ENCODE results near the gene LMAN1. TPM values are rescaled to one million over a fixed set of nuclear protein-coding genes. Genes with fewer than 3 reads are reported as not detected.

Gene LMAN1
- total and polyA plus RNA-seq, 2 of the 13 experiments (the other 11 are each of a cell fraction or from before 2014, with no cell fraction given), result 127 to 131 TPM

DNA sequence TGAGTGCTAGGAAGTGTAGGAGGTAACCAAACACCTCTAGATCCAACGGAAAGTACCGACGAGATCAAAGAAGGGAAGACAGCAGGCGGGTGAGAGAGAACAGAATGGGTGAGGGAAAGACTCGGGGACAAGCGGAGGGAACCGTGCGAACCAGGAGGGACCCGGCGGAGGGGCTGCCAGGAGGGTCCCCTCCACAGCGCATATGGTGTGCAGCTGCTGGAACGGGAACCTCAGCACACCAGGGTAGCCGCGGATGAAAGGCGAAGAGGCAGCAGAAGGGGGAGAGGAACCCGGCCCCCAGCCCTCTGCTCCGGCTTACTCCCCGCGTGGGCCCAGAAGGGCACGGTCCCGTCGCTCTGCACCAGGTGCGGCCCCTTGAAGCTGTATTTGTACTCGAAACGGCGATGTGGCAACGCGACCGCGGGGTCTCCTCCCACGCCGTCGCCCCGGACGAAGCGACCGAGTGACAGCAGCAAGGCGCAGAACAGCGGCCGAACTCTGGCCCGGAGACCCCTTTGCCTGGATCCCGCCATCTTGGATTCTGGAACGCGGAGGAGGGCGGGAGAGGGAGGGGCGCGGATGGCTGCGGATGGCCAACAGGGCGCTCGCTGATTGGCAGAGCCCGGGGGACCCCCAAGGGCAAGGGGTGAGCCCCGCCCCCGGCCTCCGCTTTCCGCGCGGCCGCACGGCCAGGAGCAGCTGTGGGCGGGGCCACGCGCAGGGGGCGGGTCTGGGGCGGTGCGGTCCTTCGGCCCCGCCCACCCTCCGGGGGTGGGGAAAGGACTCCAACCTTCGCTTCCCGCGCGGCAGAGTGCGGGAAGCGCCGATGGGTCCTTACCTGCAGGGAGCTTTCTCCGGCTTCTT is at the start of gene LMAN1 (continued):
- TF ChIP-seq TBX2 (CRISPR knock-in tag; IDR thresholded peaks at IDR 0.05; ENCODE audit: borderline replicate concordance) (peak; percentile 80; the same call in 1 of the 2 replicates), DNMT3B (CRISPR knock-in tag; conservative IDR thresholded peaks at IDR 0.05) (0 out of 2 replicates have a peak, but pooled peaks have one; percentile 55), CENPX (CRISPR knock-in tag; IDR thresholded peaks at IDR 0.05) (no peak), ZNF749 (CRISPR knock-in tag; IDR thresholded peaks at IDR 0.05; ENCODE audit: borderline replicate concordance) (no peak), HCFC1 (IDR thresholded peaks at IDR 0.05; ENCODE audit: low read depth, low read length) (peak; percentile 14; the same call in 1 of the 2 replicates), ZNF839 (CRISPR knock-in tag; IDR thresholded peaks at IDR 0.05; ENCODE audit: borderline replicate concordance) (no peak), TBX3 (IDR thresholded peaks at IDR 0.05; ENCODE audit: borderline replicate concordance) (0 out of 2 replicates have a peak, but pooled peaks have one; percentile 18)
- TF ChIP-seq, protein P1, sequence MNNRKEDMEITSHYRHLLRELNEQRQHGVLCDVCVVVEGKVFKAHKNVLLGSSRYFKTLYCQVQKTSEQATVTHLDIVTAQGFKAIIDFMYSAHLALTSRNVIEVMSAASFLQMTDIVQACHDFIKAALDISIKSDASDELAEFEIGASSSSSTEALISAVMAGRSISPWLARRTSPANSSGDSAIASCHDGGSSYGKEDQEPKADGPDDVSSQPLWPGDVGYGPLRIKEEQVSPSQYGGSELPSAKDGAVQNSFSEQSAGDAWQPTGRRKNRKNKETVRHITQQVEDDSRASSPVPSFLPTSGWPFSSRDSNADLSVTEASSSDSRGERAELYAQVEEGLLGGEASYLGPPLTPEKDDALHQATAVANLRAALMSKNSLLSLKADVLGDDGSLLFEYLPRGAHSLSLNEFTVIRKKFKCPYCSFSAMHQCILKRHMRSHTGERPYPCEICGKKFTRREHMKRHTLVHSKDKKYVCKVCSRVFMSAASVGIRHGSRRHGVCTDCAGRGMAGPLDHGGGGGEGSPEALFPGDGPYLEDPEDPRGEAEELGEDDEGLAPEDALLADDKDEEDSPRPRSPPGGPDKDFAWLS (CRISPR knock-in tag; IDR thresholded peaks at IDR 0.05; ENCODE audit: borderline replicate concordance), result no peak
- TF ChIP-seq, protein P2, sequence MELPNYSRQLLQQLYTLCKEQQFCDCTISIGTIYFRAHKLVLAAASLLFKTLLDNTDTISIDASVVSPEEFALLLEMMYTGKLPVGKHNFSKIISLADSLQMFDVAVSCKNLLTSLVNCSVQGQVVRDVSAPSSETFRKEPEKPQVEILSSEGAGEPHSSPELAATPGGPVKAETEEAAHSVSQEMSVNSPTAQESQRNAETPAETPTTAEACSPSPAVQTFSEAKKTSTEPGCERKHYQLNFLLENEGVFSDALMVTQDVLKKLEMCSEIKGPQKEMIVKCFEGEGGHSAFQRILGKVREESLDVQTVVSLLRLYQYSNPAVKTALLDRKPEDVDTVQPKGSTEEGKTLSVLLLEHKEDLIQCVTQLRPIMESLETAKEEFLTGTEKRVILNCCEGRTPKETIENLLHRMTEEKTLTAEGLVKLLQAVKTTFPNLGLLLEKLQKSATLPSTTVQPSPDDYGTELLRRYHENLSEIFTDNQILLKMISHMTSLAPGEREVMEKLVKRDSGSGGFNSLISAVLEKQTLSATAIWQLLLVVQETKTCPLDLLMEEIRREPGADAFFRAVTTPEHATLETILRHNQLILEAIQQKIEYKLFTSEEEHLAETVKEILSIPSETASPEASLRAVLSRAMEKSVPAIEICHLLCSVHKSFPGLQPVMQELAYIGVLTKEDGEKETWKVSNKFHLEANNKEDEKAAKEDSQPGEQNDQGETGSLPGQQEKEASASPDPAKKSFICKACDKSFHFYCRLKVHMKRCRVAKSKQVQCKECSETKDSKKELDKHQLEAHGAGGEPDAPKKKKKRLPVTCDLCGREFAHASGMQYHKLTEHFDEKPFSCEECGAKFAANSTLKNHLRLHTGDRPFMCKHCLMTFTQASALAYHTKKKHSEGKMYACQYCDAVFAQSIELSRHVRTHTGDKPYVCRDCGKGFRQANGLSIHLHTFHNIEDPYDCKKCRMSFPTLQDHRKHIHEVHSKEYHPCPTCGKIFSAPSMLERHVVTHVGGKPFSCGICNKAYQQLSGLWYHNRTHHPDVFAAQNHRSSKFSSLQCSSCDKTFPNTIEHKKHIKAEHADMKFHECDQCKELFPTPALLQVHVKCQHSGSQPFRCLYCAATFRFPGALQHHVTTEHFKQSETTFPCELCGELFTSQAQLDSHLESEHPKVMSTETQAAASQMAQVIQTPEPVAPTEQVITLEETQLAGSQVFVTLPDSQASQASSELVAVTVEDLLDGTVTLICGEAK (IDR thresholded peaks at IDR 0.05), result no peak
- TF ChIP-seq, protein P2 (CRISPR knock-in tag; IDR thresholded peaks at IDR 0.05), result peak; percentile 73; the same call in 1 of the 2 replicates
- TF ChIP-seq, protein P3, sequence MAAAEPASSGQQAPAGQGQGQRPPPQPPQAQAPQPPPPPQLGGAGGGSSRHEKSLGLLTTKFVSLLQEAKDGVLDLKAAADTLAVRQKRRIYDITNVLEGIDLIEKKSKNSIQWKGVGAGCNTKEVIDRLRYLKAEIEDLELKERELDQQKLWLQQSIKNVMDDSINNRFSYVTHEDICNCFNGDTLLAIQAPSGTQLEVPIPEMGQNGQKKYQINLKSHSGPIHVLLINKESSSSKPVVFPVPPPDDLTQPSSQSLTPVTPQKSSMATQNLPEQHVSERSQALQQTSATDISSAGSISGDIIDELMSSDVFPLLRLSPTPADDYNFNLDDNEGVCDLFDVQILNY (CRISPR knock-in tag; conservative IDR thresholded peaks at IDR 0.05), result peak; percentile 37; the same call in 1 of the 2 replicates
- TF ChIP-seq, protein P4, sequence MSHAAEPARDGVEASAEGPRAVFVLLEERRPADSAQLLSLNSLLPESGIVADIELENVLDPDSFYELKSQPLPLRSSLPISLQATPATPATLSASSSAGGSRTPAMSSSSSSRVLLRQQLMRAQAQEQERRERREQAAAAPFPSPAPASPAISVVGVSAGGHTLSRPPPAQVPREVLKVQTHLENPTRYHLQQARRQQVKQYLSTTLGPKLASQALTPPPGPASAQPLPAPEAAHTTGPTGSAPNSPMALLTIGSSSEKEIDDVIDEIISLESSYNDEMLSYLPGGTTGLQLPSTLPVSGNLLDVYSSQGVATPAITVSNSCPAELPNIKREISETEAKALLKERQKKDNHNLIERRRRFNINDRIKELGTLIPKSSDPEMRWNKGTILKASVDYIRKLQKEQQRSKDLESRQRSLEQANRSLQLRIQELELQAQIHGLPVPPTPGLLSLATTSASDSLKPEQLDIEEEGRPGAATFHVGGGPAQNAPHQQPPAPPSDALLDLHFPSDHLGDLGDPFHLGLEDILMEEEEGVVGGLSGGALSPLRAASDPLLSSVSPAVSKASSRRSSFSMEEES (CRISPR knock-in tag; IDR thresholded peaks at IDR 0.05), result no peak
- TF ChIP-seq, protein P5, sequence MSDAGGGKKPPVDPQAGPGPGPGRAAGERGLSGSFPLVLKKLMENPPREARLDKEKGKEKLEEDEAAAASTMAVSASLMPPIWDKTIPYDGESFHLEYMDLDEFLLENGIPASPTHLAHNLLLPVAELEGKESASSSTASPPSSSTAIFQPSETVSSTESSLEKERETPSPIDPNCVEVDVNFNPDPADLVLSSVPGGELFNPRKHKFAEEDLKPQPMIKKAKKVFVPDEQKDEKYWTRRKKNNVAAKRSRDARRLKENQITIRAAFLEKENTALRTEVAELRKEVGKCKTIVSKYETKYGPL (CRISPR knock-in tag; IDR thresholded peaks at IDR 0.05), result peak; percentile 72; the same call in 1 of the 2 replicates
